Brain microvascular endothelial cell (primary cell): ENCODE results near the gene SIGLEC15.
"Not testable (repeated sequence)": the region's sequence is repeated elsewhere in the genome, so short reads cannot be mapped to it uniquely, and the experiment has no call there.

Source experiments
- DNase-seq: peaks from one replicate; pipeline ENCODE4 v3.0.0-alpha.2; 2020
- H3K27ac ChIP-seq: fragments of 250-450 bp; sonication (Bioruptor Pico); 2 replicates; pipeline ENCODE4 v1.5.1; 2020; ENCODE audit warnings: mild to moderate bottlenecking, moderate library complexity
- H3K27me3 ChIP-seq: fragments of 250-450 bp; sonication (Bioruptor Pico); replicated peaks from 2 replicates; pipeline ENCODE4 v1.5.1; 2020; ENCODE audit warnings: mild to moderate bottlenecking
- H3K36me3 ChIP-seq: fragments of 250-450 bp; sonication (Bioruptor Pico); replicated peaks from 2 replicates; pipeline ENCODE4 v1.5.1; 2020; ENCODE audit warnings: mild to moderate bottlenecking
- H3K4me3 ChIP-seq: 2 replicates; pipeline ENCODE4 v1.5.1; 2011; ENCODE audit warnings: low read depth, mild to moderate bottlenecking, control low read depth, low read length, moderate library complexity
- in situ Hi-C: cut with HindIII; loops from 2 replicates; pipeline ENCODE4 v1.10.0; 2017; ENCODE audit warnings: low sequenced_read_pairs, low pct_ligation_motif_present
- TF ChIP-seq, protein P1 (sequence below): IDR thresholded peaks from 2 replicates; pipeline ENCODE4 v1.5.1; 2011; ENCODE audit warnings: low read depth, mild to moderate bottlenecking, moderate library complexity, low read length, control low read depth, inconsistent platforms; ENCODE audit errors: missing control alignments

Gene SIGLEC15

DNA sequence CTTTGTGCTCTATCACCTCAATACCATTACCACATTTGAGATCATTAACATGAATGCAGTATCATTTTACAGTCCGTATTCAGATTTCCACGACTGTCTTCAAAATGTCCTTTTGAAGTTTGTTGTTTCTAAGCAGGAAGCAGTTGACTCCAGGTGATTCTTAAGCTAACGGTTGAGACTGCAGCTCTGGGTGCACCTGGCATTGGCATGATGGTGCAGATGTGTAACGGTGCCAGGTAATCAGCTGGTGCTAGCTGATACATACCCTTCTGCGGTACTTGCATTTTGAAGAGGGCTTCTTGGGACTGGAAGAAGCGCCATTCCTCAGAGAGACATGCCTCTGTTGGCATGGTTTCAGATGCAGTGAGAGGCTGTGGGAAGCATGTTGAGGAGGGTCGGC lies 19.5 kb downstream of the SIGLEC15 start:
- no peak overlapping the region for H3K4me3 ChIP-seq
- no peak overlapping the region for H3K27ac ChIP-seq
- H3K27me3 ChIP-seq, result no peaks in the 10 kb centered on the region
- TF ChIP-seq, protein P1, sequence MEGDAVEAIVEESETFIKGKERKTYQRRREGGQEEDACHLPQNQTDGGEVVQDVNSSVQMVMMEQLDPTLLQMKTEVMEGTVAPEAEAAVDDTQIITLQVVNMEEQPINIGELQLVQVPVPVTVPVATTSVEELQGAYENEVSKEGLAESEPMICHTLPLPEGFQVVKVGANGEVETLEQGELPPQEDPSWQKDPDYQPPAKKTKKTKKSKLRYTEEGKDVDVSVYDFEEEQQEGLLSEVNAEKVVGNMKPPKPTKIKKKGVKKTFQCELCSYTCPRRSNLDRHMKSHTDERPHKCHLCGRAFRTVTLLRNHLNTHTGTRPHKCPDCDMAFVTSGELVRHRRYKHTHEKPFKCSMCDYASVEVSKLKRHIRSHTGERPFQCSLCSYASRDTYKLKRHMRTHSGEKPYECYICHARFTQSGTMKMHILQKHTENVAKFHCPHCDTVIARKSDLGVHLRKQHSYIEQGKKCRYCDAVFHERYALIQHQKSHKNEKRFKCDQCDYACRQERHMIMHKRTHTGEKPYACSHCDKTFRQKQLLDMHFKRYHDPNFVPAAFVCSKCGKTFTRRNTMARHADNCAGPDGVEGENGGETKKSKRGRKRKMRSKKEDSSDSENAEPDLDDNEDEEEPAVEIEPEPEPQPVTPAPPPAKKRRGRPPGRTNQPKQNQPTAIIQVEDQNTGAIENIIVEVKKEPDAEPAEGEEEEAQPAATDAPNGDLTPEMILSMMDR, result no peak
- in situ Hi-C loops, result no loop called here
- peaks cover 9% of the 10 kb centered on the region for H3K36me3 ChIP-seq
- no peak for DNase-seq

DNA sequence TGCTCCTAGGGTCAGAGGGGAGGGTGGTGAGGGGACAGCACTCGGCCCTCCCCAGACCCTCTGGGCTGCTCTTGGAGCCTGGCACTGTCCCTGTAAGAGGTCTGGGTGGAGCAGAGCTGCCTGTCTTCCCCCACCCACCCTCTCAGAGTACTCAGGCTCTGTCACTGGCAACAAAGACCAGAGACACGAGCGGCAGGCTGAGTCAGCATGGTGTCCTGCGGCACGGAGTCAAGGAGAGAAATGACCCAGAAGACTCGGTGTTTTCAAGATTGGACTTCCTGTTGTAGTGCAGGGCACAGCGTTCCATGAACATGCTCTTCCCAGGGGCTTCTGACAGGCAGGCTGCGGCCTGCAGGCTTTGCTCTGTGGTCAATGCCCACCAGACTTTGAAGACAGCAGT lies 19.9 kb downstream of the SIGLEC15 start:
- no peaks in the 10 kb centered on the region for H3K27me3 ChIP-seq
- H3K27ac ChIP-seq, result no peak overlapping the region
- peaks cover 11% of the 10 kb centered on the region for H3K36me3 ChIP-seq
- DNase-seq, result peak; percentile 25
- TF ChIP-seq, protein P1, result no peak
- in situ Hi-C loops, result no loop called here
- H3K4me3 ChIP-seq, result no peak overlapping the region

DNA sequence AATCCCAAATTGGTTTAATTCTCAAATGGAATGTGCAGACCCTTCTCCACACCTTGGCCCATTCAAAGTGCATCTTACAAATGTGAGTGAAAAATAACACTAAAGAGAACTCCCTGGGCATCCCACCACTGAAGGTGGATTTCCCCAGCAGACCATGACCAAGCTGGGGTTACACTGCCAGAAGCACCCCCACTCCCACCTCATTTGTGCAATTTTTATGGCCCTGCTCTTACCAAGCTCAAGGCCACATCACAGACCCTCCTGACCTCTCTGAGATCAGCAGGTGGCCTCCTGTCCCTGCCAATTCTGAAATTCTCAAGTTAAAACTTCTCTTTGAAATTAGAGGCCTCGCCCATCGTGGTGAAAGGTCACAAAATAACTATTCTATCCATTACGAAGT lies 21.6 kb downstream of the SIGLEC15 start:
- in situ Hi-C loops, result no loop called here
- no peak for DNase-seq
- H3K36me3 ChIP-seq, result peaks cover 16% of the 10 kb centered on the region
- TF ChIP-seq, protein P1, result no peak
- no peak overlapping the region for H3K4me3 ChIP-seq
- no peak overlapping the region for H3K27ac ChIP-seq
- H3K27me3 ChIP-seq, result no peaks in the 10 kb centered on the region

DNA sequence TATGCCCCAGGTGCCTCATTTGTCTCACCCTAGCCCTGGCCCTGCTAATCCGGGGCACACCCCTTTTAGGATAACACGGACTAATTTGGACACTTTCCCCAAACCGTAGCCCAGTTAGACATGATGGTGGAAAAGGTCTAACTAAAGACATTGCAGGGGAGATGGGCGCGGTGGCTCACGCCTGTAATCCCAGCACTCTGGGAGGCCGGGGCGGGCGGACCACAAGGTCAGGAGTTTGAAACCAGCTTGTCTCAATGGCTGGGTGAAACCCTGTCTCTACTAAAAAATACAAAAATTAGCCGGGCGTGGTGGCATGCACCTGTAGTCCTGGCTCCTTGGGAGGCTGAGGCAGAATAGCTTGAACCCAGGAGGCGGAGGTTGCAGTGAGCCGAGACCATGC lies 23.2 kb downstream of the SIGLEC15 start:
- peaks cover 20% of the 10 kb centered on the region for H3K36me3 ChIP-seq
- in situ Hi-C loops, H3K4me3 ChIP-seq, H3K27ac ChIP-seq, DNase-seq, H3K27me3 ChIP-seq: not testable (repeated sequence)

DNA sequence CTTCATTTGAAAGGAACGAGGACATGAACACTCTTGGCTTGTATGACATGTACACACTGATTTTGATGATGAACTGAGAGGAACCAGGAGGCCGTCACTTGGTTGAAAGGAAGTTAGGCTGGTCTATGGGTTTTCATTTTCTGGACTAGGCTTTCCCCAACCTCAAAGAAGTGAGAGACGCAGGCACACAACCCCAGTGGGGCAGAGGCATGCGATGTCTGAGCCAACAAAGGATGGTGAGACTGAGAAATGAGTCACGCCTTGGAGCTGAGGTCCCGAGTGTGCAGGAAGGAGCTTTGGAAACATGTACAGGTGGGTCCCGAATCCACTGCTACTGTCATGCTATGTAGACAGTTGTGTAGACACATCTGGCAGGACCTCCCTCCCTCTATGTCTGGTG lies 24.1 kb downstream of the SIGLEC15 start:
- Histone ChIP-seq H3K36me3 (peaks cover 27% of the 10 kb centered on the region), H3K4me3 (no peak overlapping the region), H3K27me3 (no peaks in the 10 kb centered on the region), H3K27ac (no peak overlapping the region)
- TF ChIP-seq, protein P1, result no peak
- no peak for DNase-seq
- in situ Hi-C loops, result no loop called here

DNA sequence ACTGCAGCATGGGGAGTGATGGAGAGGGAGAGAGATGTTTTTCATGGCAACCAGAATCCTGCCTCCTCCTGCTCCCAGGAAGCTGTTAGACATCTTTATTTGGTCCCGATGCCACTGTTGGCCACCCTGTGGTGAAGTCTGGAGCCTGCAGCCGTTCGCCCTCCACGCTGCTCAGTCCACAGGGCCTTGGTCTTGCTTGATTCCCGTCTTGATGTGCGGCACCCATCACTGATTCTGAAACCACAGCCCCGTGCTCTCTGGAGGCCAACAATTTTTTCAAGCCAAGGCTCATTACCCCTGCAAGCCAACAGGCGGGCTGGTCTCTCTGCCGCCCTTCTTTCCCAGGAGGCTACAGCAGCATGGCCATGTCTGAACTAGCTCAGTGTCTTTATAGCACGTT lies 24.5 kb downstream of the SIGLEC15 start:
- Histone ChIP-seq H3K36me3 (peaks cover 31% of the 10 kb centered on the region), H3K27ac (no peak overlapping the region), H3K4me3 (no peak overlapping the region), H3K27me3 (no peaks in the 10 kb centered on the region)
- in situ Hi-C loops, result no loop called here
- TF ChIP-seq, protein P1, result peak; percentile 70
- peak; percentile 35 for DNase-seq
